Glutamatergic neuron (in vitro differentiated cells): Measurements from ENCODE around the gene PGAP3. TPM values are rescaled to one million over a fixed set of nuclear protein-coding genes. Genes with fewer than 3 reads are reported as not detected.

Experiments
- DNase-seq: peaks from one replicate; pipeline ENCODE4 v3.0.0; 2022
- H3K27ac Mint-ChIP-seq: one replicate; pipeline ENCODE4 v1.8.0; 2020; ENCODE audit warnings: mild to moderate bottlenecking, mixed read lengths, inconsistent platforms; ENCODE audit not compliant: unreplicated experiment
- H3K27me3 Mint-ChIP-seq: one replicate; pipeline ENCODE4 v1.8.0; 2020; ENCODE audit warnings: mild to moderate bottlenecking, moderate library complexity, mixed read lengths, inconsistent platforms; ENCODE audit not compliant: unreplicated experiment
- H3K36me3 Mint-ChIP-seq: one replicate; pipeline ENCODE4 v1.8.0; 2020; ENCODE audit warnings: mild to moderate bottlenecking, mixed read lengths, inconsistent platforms; ENCODE audit not compliant: unreplicated experiment
- H3K4me1 Mint-ChIP-seq: one replicate; pipeline ENCODE4 v1.8.0; 2020; ENCODE audit warnings: mild to moderate bottlenecking, low read depth, mixed read lengths, inconsistent platforms; ENCODE audit not compliant: unreplicated experiment
- H3K4me3 Mint-ChIP-seq: one replicate; pipeline ENCODE4 v1.8.0; 2020; ENCODE audit warnings: mild to moderate bottlenecking, mixed read lengths, inconsistent platforms; ENCODE audit not compliant: unreplicated experiment
- H3K9me3 Mint-ChIP-seq: one replicate; pipeline ENCODE4 v1.8.0; 2020; ENCODE audit warnings: mild to moderate bottlenecking, moderate library complexity, mixed read lengths, inconsistent platforms; ENCODE audit not compliant: unreplicated experiment
- CTCF ChIP-seq: fragments of 200-600 bp; sonication (generic); IDR thresholded peaks from one replicate; pipeline ENCODE4 v1.5.0; 2021; ENCODE audit not compliant: partially characterized antibody, unreplicated experiment
- microRNA-seq: library from miRNA; unstranded; fragments of <30 nt; microRNA quantifications from one replicate; pipeline ENCODE4, GENCODE V29; 2020; ENCODE audit not compliant: unreplicated experiment
- total RNA-seq: library from RNA; stranded (reverse); fragmentation: NEBNext Ultra II Directional; extraction: Animal tissue kit (Norgen Biotek cat#: 25700); gene quantifications from one replicate; pipeline ENCODE4 v1.2.1, GENCODE V29; 2021; ENCODE audit not compliant: unreplicated experiment

PGAP3 gene
- total RNA-seq, 1 donor from 2014 or later = 10.7 TPM

- TF ChIP-seq CTCF = no peak
- no peaks in the 10 kb centered on the region for H3K4me1 Mint-ChIP-seq
- H3K36me3 Mint-ChIP-seq = no peaks in the 10 kb centered on the region
- H3K9me3 Mint-ChIP-seq = peaks cover 4% of the 10 kb centered on the region
- no peak overlapping the region for H3K4me3 Mint-ChIP-seq
- H3K27me3 Mint-ChIP-seq = peaks cover 10% of the 10 kb centered on the region
- no peak overlapping the region for H3K27ac Mint-ChIP-seq
- DNase-seq = no peak
Measured at GRCh38 chr17:39624313-39624712, 63.5 kb downstream of the PGAP3 start.

DNA sequence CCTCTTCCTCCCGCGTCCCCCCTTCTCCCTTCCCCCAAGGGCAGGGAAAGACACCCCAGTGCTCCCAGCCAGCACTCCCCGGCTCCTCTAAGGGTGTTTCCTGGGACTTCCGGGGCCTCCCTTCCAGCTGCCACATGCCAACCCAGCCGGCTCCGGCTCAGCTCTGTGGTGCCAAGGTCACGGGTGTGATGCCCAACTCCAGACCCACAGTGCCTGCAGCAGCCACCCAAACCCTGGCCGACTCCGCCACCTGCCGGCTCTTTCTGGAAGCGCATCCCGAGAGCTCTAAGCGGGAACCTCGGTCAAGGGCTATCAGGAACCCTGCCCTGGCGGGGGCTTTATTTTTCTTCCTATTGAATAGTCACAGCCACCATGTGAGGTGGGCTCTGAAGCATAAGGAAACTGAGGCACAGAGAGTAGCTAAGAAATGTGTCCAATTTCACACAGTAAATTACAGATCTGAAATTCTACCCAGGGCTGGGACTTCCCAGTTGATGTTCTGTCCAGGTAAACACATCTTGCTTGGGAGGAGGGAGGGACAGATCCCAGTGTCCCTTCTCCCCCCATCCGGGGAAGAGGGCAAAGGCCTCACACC, 64.4 kb downstream of the PGAP3 start:
- Mint-ChIP-seq H3K9me3 (peaks cover 4% of the 10 kb centered on the region), H3K27ac (no peak overlapping the region), H3K4me1 (no peaks in the 10 kb centered on the region), H3K36me3 (no peaks in the 10 kb centered on the region), H3K4me3 (no peak overlapping the region), H3K27me3 (peaks cover 10% of the 10 kb centered on the region)
- TF ChIP-seq CTCF = peak; percentile 97
- peak; percentile 94 for DNase-seq

DNA sequence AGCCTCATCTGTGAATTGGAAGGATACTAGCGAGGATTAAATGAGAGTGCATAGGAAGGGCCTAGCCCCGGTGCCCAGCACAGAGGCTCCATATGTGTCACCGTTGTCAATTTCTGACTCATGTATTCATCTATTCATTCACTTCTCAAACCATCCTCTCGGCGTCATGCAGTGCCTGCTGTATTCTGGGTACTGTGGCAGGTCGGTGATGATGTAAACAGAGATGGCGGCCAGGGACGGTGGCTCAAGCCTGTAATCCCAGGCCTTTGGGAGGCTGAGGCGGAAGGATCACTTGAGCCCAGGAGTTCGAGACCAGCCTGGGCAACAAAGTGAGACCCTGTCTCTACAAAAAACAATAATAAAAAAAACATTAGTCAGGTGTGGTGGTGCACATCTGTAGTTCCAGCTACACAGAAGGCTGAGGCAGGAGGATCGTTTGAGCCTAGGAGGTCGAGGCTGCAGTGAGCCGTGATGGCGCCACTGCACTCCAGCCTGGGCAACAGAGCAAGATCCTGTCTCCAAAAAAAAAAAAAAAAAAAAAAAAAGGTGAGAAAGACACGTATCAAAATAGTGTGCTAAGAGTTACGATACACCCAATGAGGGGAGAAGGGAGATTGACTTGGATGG, 65.4 kb downstream of the PGAP3 start:
- Mint-ChIP-seq H3K4me3 (no peak overlapping the region), H3K9me3 (peaks cover 4% of the 10 kb centered on the region), H3K27ac (no peak overlapping the region), H3K4me1 (no peaks in the 10 kb centered on the region), H3K27me3 (peaks cover 10% of the 10 kb centered on the region), H3K36me3 (no peaks in the 10 kb centered on the region)
- no peak for DNase-seq
- no peak for TF ChIP-seq CTCF

GRCh38 chr17:39621523-39622379, 66.1 kb downstream of the PGAP3 start:
- Mint-ChIP-seq H3K36me3 (no peaks in the 10 kb centered on the region), H3K4me1 (no peaks in the 10 kb centered on the region), H3K4me3 (no peak overlapping the region), H3K9me3 (peaks cover 4% of the 10 kb centered on the region), H3K27me3 (peaks cover 10% of the 10 kb centered on the region), H3K27ac (no peak overlapping the region)
- DNase-seq = peak; percentile 90
- peak; percentile 100 for TF ChIP-seq CTCF

Small RNA genes lying within 50 kb of the gene (microRNA-seq; reads per million reads assigned to microRNA genes)
- gene MIR4728 = 2.1 reads per million, percentile 13 among the genes with 10 or more reads in this experiment

Other genes starting within 250 kb of the PGAP3 start
- gene MED1, start 236.8 kb downstream of the PGAP3 start, total RNA-seq = 46.0 TPM
- 49.8 TPM for gene CDK12, start 226.6 kb downstream of the PGAP3 start, total RNA-seq
- gene NEUROD2, start 80.1 kb downstream of the PGAP3 start, total RNA-seq = 6.3 TPM
- not detected for gene PPP1R1B, start 61.1 kb downstream of the PGAP3 start, total RNA-seq
- 48.0 TPM for gene STARD3, start 50.9 kb downstream of the PGAP3 start, total RNA-seq
- 2.3 TPM for gene TCAP, start 22.7 kb downstream of the PGAP3 start, total RNA-seq
- not detected for gene PNMT, start 19.6 kb downstream of the PGAP3 start, total RNA-seq
- gene ERBB2, start 12.0 kb upstream of the PGAP3 start, total RNA-seq = 14.5 TPM
- 52.2 TPM for gene MIEN1, start 42.5 kb upstream of the PGAP3 start, total RNA-seq
- not detected for gene GRB7, start 49.9 kb upstream of the PGAP3 start, total RNA-seq
- not detected for gene IKZF3, start 176.3 kb upstream of the PGAP3 start, total RNA-seq
- gene ZPBP2, start 180.1 kb upstream of the PGAP3 start, total RNA-seq = not detected
- gene GSDMB, start 230.6 kb upstream of the PGAP3 start, total RNA-seq = 28.5 TPM
- gene ORMDL3, start 239.5 kb upstream of the PGAP3 start, total RNA-seq = 70.9 TPM
- not detected for gene LRRC3C, start 239.7 kb upstream of the PGAP3 start, total RNA-seq